ENCODE measurements around the gene CYP2C19.
"Not testable (repeated sequence)": the region's sequence is repeated elsewhere in the genome, so short reads cannot be mapped to it uniquely, and the experiment has no call there.

Gene CYP2C19

GRCh38 chr10:94762393-94762792, at the start of gene CYP2C19:
Gene CYP2C19, plus strand, starts transcription at chr10:94762681. Its CDS starts 25 bp downstream, at chr10:94762706.
- H3K4me3 ChIP-seq: no peak within 1 kb of the TSS
- H3K27ac ChIP-seq: no peak within 1 kb of the TSS

- H3K27ac ChIP-seq: no peak overlapping the region
- H3K4me3 ChIP-seq: no peak overlapping the region
These were observed 36.6 kb upstream of the CYP2C19 start for GRCh38 chr10:94725871-94726270.

GRCh38 chr10:94735197-94735596, 27.3 kb upstream of the CYP2C19 start:
- H3K4me3 ChIP-seq: no peak overlapping the region
- H3K27ac ChIP-seq: no peak overlapping the region

GRCh38 chr10:94738588-94738987, 23.9 kb upstream of the CYP2C19 start:
- Histone ChIP-seq H3K27ac (no peak overlapping the region), H3K4me3 (no peak overlapping the region)

- no peak overlapping the region for H3K27ac ChIP-seq
- no peak overlapping the region for H3K4me3 ChIP-seq
These were observed 15.3 kb upstream of the CYP2C19 start for GRCh38 chr10:94747137-94747536.

GRCh38 chr10:94747838-94748237, 14.6 kb upstream of the CYP2C19 start:
- H3K27ac ChIP-seq: no peak overlapping the region
- H3K4me3 ChIP-seq: no peak overlapping the region

- no peak overlapping the region for H3K27ac ChIP-seq
- H3K4me3 ChIP-seq: no peak overlapping the region
These were observed 4.6 kb upstream of the CYP2C19 start for GRCh38 chr10:94757916-94758315.

GRCh38 chr10:94760586-94761178, 1.8 kb upstream of the CYP2C19 start:
- no peak overlapping the region for H3K27ac ChIP-seq
- H3K4me3 ChIP-seq: no peak overlapping the region

GRCh38 chr10:94775425-94775824, 12.9 kb downstream of the CYP2C19 start:
- H3K27ac ChIP-seq, H3K4me3 ChIP-seq: not testable (repeated sequence)

GRCh38 chr10:94777886-94778458, 15.5 kb downstream of the CYP2C19 start:
- H3K27ac ChIP-seq: no peak overlapping the region
- H3K4me3 ChIP-seq: no peak overlapping the region

- no peak overlapping the region for H3K4me3 ChIP-seq
- no peak overlapping the region for H3K27ac ChIP-seq
These were observed 18.4 kb downstream of the CYP2C19 start for GRCh38 chr10:94780844-94781243.

GRCh38 chr10:94784256-94784655, 21.8 kb downstream of the CYP2C19 start:
- no peak overlapping the region for H3K4me3 ChIP-seq
- no peak overlapping the region for H3K27ac ChIP-seq

GRCh38 chr10:94785211-94785610, 22.7 kb downstream of the CYP2C19 start:
- Histone ChIP-seq H3K4me3 (no peak overlapping the region), H3K27ac (no peak overlapping the region)

GRCh38 chr10:94800551-94800950, 38.1 kb downstream of the CYP2C19 start:
- not testable (repeated sequence) for H3K27ac ChIP-seq, H3K4me3 ChIP-seq

GRCh38 chr10:94803307-94803706, 40.8 kb downstream of the CYP2C19 start:
- Histone ChIP-seq H3K4me3 (no peak overlapping the region), H3K27ac (no peak overlapping the region)

GRCh38 chr10:94830025-94830424, 67.5 kb downstream of the CYP2C19 start:
- not testable (repeated sequence) for H3K27ac ChIP-seq, H3K4me3 ChIP-seq

GRCh38 chr10:94846204-94846603, 83.7 kb downstream of the CYP2C19 start:
- Histone ChIP-seq H3K4me3 (no peak overlapping the region), H3K27ac (no peak overlapping the region)

- no peak overlapping the region for H3K4me3 ChIP-seq
- no peak overlapping the region for H3K27ac ChIP-seq
These were observed 88.3 kb downstream of the CYP2C19 start for GRCh38 chr10:94850766-94851165.

GRCh38 chr10:94851263-94851662, 88.8 kb downstream of the CYP2C19 start:
- no peak overlapping the region for H3K27ac ChIP-seq
- no peak overlapping the region for H3K4me3 ChIP-seq

GRCh38 chr10:94852438-94852837, 90.0 kb downstream of the CYP2C19 start:
- H3K4me3 ChIP-seq: no peak overlapping the region
- no peak overlapping the region for H3K27ac ChIP-seq

GRCh38 chr10:94853065-94853464, 90.6 kb downstream of the CYP2C19 start:
- Histone ChIP-seq H3K27ac (no peak overlapping the region), H3K4me3 (no peak overlapping the region)

GRCh38 chr10:94858005-94858404, 95.5 kb downstream of the CYP2C19 start:
- Histone ChIP-seq H3K27ac (no peak overlapping the region), H3K4me3 (no peak overlapping the region)
